ENCODE data around the gene ACSL6.

ACSL6 gene

DNA sequence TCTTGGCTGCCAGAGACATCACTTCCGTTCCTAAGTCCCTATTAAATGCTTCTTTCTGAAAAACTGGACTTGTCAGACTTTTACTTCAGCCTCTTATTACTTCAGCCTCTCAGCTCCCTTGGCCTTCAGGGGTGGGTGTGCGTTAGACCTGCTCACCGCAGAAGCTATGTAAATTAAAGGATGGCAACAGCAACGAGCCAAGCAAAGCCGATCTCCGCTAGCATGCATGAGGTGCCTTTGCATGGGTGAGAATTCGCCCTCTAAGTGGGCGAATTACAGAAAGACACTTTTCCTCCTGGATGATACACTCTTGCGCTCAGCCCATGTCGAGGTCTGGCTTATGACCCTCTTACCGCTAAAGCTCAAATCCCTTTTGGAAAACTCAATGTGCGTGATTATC, 38.1 kb upstream of the ACSL6 start (continued):
- TF ChIP-seq, protein P1, sequence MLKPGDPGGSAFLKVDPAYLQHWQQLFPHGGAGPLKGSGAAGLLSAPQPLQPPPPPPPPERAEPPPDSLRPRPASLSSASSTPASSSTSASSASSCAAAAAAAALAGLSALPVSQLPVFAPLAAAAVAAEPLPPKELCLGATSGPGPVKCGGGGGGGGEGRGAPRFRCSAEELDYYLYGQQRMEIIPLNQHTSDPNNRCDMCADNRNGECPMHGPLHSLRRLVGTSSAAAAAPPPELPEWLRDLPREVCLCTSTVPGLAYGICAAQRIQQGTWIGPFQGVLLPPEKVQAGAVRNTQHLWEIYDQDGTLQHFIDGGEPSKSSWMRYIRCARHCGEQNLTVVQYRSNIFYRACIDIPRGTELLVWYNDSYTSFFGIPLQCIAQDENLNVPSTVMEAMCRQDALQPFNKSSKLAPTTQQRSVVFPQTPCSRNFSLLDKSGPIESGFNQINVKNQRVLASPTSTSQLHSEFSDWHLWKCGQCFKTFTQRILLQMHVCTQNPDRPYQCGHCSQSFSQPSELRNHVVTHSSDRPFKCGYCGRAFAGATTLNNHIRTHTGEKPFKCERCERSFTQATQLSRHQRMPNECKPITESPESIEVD (tag by site-specific recombination; IDR thresholded peaks at IDR 0.05) = no peak
- TF ChIP-seq, protein P2, sequence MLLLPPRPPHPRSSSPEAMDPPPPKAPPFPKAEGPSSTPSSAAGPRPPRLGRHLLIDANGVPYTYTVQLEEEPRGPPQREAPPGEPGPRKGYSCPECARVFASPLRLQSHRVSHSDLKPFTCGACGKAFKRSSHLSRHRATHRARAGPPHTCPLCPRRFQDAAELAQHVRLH (tag by site-specific recombination; IDR thresholded peaks at IDR 0.05) = no peak

DNA sequence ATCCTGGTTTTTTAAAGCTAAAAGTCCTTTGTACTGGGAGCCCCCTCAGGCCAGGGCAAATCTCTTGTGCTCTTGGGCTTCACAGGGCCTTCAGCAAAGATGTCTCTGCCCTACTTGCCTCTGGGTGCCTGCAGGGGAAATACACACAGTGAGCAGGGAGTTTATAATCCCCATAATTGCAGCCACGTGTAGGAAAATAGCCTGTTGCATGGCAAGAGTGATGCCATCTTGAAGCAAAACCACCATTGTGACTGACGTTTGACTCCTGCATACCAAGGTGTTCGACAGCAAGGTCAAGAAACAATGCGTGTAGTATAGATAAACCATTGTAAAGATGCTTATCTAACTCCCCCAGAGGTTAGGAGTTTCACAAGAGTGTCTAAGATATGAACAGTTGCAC, 37.6 kb upstream of the ACSL6 start:
- TF ChIP-seq ZNF560 (tag by site-specific recombination; IDR thresholded peaks at IDR 0.05; ENCODE audit: borderline replicate concordance) = no peak
- no peak for TF ChIP-seq SP7 (tag by site-specific recombination; IDR thresholded peaks at IDR 0.05)
- peak; percentile 65 for TF ChIP-seq SCRT2 (tag by site-specific recombination; IDR thresholded peaks at IDR 0.05)
- no peaks in the 10 kb centered on the region for H3K4me1 ChIP-seq (ENCODE audit: control insufficient read depth, insufficient read depth, low read length)
- CTCF ChIA-PET = interaction anchor here (1.8 kb wide), 1 partner anchor 14 kb away, joined by 7 read pairs; no protein-coding TSS in a partner anchor
- H3K27ac ChIP-seq (ENCODE audit: extremely low read depth, low read depth, low read length) = no peak overlapping the region
- POLR2A ChIA-PET = interaction anchor here (0.8 kb wide), 1 partner anchor 374 kb away, joined by 3 read pairs; no protein-coding TSS in a partner anchor
- no peaks in the 10 kb centered on the region for H3K36me3 ChIP-seq (ENCODE audit: control insufficient read depth in 2 of 2, insufficient read depth in 1 of 2, low read length in 2 of 2)
- H3K9me3 ChIP-seq (ENCODE audit: control insufficient read depth, insufficient read depth, low read depth, low read length) = no peaks in the 10 kb centered on the region
- no peak overlapping the region for H3K4me3 ChIP-seq (ENCODE audit: low read depth, low read length)

DNA sequence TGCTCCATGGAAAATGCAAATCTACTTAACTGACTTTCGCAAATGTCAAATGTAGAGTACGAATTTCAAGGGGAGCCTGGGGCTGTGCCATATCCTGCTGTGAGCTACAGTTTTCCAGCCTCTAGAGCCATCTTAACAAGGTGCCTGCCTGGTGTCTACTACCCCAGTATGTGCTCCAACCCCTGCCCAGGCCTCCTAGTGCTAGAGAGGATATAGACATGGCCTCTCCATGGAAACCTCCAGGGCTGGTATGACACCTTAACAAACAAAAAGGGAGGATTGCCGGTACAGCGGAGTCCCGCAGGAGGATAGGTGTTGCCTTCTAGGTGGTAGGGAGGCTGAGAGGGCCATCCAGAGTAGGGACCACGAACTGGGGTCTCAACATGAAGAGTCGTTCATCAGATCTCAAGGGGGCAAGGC, 35.4 kb upstream of the ACSL6 start:
- POLR2A ChIA-PET = no interaction called here
- CTCF ChIA-PET = no interaction called here
- Histone ChIP-seq H3K36me3 (ENCODE audit: control insufficient read depth in 2 of 2, insufficient read depth in 1 of 2, low read length in 2 of 2) (no peaks in the 10 kb centered on the region), H3K4me1 (ENCODE audit: control insufficient read depth, insufficient read depth, low read length) (no peaks in the 10 kb centered on the region), H3K4me3 (ENCODE audit: low read depth, low read length) (no peak overlapping the region), H3K27ac (ENCODE audit: extremely low read depth, low read depth, low read length) (no peak overlapping the region), H3K9me3 (ENCODE audit: control insufficient read depth, insufficient read depth, low read depth, low read length) (no peaks in the 10 kb centered on the region)
- TF ChIP-seq KLF8 (tag by site-specific recombination; IDR thresholded peaks at IDR 0.05) (no peak), SP7 (tag by site-specific recombination; IDR thresholded peaks at IDR 0.05) (no peak), HOXD13 (CRISPR knock-in tag; IDR thresholded peaks at IDR 0.05; ENCODE audit: borderline replicate concordance) (no peak), ZNF514 (tag by site-specific recombination; IDR thresholded peaks at IDR 0.05) (no peak), ZNF221 (tag by site-specific recombination; IDR thresholded peaks at IDR 0.05; ENCODE audit: borderline replicate concordance) (no peak), HOXC10 (CRISPR knock-in tag; IDR thresholded peaks at IDR 0.05) (no peak), ZBTB7A (tag by site-specific recombination; IDR thresholded peaks at IDR 0.05; ENCODE audit: low read depth) (no peak), ZNF777 (tag by site-specific recombination; IDR thresholded peaks at IDR 0.05; ENCODE audit: borderline replicate concordance) (no peak), ZNF19 (tag by site-specific recombination; IDR thresholded peaks at IDR 0.05; ENCODE audit: low read depth) (no peak), ZSCAN23 (tag by site-specific recombination; IDR thresholded peaks at IDR 0.05) (no peak)
- TF ChIP-seq, protein P3, sequence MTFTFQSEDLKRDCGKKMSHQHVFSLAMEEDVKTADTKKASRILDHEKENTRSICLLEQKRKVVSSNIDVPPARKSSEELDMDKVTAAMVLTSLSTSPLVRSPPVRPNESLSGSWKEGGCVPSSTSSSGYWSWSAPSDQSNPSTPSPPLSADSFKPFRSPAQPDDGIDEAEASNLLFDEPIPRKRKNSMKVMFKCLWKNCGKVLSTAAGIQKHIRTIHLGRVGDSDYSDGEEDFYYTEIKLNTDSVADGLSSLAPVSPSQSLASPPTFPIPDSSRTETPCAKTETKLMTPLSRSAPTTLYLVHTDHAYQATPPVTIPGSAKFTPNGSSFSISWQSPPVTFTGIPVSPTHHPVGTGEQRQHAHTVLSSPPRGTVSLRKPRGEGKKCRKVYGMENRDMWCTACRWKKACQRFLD (tag by site-specific recombination; IDR thresholded peaks at IDR 0.05) = no peak

DNA sequence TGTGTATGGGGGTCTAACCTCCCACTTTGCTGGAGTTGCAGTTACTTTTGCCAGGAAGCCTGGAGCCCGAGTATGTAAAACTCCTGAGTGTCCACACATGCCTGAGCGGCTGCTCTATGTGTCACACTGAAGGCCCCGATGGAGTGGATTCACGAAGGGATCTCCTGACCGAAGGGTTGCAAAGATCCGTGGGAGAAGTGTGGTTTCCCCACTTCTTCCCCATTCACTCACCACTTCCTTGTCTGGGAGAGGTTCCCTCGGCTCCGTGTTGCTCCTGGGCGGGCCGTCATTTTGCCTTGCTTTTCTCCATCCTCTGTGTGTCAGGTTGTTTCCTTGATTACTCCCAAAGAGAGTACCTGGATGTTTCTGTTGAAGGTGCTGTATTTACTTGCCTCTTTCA, 32.7 kb upstream of the ACSL6 start:
- CTCF ChIA-PET = no interaction called here
- H3K4me3 ChIP-seq (ENCODE audit: low read depth, low read length) = no peak overlapping the region
- no peaks in the 10 kb centered on the region for H3K9me3 ChIP-seq (ENCODE audit: control insufficient read depth, insufficient read depth, low read depth, low read length)
- POLR2A ChIA-PET = no interaction called here
- no peak overlapping the region for H3K27ac ChIP-seq (ENCODE audit: extremely low read depth, low read depth, low read length)
- H3K36me3 ChIP-seq (ENCODE audit: control insufficient read depth in 2 of 2, insufficient read depth in 1 of 2, low read length in 2 of 2) = no peaks in the 10 kb centered on the region
- H3K4me1 ChIP-seq (ENCODE audit: control insufficient read depth, insufficient read depth, low read length) = no peaks in the 10 kb centered on the region
- TF ChIP-seq ZNF610 (tag by site-specific recombination; IDR thresholded peaks at IDR 0.05; ENCODE audit: borderline replicate concordance) = no peak
- no peak for TF ChIP-seq GLIS2 (tag by site-specific recombination; IDR thresholded peaks at IDR 0.05)
- no peak for TF ChIP-seq ZFP37 (tag by site-specific recombination; IDR thresholded peaks at IDR 0.05)
- TF ChIP-seq, protein P4, sequence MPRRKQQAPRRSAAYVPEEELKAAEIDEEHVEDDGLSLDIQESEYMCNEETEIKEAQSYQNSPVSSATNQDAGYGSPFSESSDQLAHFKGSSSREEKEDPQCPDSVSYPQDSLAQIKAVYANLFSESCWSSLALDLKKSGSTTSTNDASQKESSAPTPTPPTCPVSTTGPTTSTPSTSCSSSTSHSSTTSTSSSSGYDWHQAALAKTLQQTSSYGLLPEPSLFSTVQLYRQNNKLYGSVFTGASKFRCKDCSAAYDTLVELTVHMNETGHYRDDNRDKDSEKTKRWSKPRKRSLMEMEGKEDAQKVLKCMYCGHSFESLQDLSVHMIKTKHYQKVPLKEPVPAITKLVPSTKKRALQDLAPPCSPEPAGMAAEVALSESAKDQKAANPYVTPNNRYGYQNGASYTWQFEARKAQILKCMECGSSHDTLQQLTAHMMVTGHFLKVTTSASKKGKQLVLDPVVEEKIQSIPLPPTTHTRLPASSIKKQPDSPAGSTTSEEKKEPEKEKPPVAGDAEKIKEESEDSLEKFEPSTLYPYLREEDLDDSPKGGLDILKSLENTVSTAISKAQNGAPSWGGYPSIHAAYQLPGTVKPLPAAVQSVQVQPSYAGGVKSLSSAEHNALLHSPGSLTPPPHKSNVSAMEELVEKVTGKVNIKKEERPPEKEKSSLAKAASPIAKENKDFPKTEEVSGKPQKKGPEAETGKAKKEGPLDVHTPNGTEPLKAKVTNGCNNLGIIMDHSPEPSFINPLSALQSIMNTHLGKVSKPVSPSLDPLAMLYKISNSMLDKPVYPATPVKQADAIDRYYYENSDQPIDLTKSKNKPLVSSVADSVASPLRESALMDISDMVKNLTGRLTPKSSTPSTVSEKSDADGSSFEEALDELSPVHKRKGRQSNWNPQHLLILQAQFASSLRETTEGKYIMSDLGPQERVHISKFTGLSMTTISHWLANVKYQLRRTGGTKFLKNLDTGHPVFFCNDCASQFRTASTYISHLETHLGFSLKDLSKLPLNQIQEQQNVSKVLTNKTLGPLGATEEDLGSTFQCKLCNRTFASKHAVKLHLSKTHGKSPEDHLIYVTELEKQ (tag by site-specific recombination; IDR thresholded peaks at IDR 0.05; ENCODE audit: borderline replicate concordance) = no peak
- no peak for TF ChIP-seq ZXDB (tag by site-specific recombination; IDR thresholded peaks at IDR 0.05)
- TF ChIP-seq SP2 (tag by site-specific recombination; IDR thresholded peaks at IDR 0.05) = no peak
- no peak for TF ChIP-seq ZNF660 (tag by site-specific recombination; IDR thresholded peaks at IDR 0.05)
- TF ChIP-seq ZNF624 (tag by site-specific recombination; IDR thresholded peaks at IDR 0.05) = no peak
- TF ChIP-seq ZNF585B (tag by site-specific recombination; IDR thresholded peaks at IDR 0.05) = no peak
- no peak for TF ChIP-seq KLF9 (tag by site-specific recombination; IDR thresholded peaks at IDR 0.05; ENCODE audit: low read depth)
- no peak for TF ChIP-seq ZNF274 (IDR thresholded peaks at IDR 0.05; ENCODE audit: low read length)
- TF ChIP-seq ZNF274 (tag by site-specific recombination; IDR thresholded peaks at IDR 0.05; ENCODE audit: borderline replicate concordance) = no peak

All from HEK293 (cell line).